Heart left ventricle (tissue), 11 donors: ENCODE data around the gene SMCO3. TPM values are rescaled to one million over a fixed set of nuclear protein-coding genes. Genes with fewer than 3 reads are reported as not detected.

ENCODE experiments used
- polyA plus RNA-seq, 2 donors: library from polyadenylated mRNA; stranded (reverse); fragments of 200-250 nt; gene quantifications; one replicate each; pipeline ENCODE4 v1.2.3, GENCODE V29; 2013
- total RNA-seq, 9 donors: library from RNA; depleted of rRNA in 2 of 9; stranded (reverse); fragments of >200 nt in 2 of 9; fragmentation: NEBNext Ultra II Directional in 3 of 9; extraction: Animal tissue kit (Norgen Biotek cat#: 25700) in 3 of 9; gene quantifications; one replicate each; pipeline versions ENCODE4 v1.1.0 to v1.2.4, GENCODE V29; 2016 to 2023
- donor health status: ischemic (EF 13 %, LVEDD 7.1; RV severe dilation, severe dysfunction).
- donor health status: healthy with polysubstance abuse.
- donor health status: DM: no; HTN: yes; CAD: no.
- donor health status: DM: no; HTN: no; CAD: no.
- donor health status: ischemic (EF 25% LVEDD 5.7; RV mildly dilated, moderate dysfunction).
- donor health status: healthy.
- donor health status: DM: yes; HTN: yes; CAD: no.
- donor health status: PGD.
- donor health status: nonischemic (EF 23%, LVEDD 6.1; RV moderate dilation, normal function).

SMCO3 gene
- total and polyA plus RNA-seq, 11 donors, result 0.07 to 0.91 (median 0.17) TPM; not detected in 5

Other genes with a start within 250 kb of the SMCO3 start
- 10 to 100 TPM; 11.9 to 49.1 (median 26.5) TPM for gene PLBD1, start 246.3 kb downstream of the SMCO3 start, total RNA-seq
- gene PLBD1, start 246.3 kb downstream of the SMCO3 start, polyA plus RNA-seq, result 10 to 100 TPM in 1 of 2 donors, 1 to 10 TPM in 1; 6.0 to 13.7 TPM
- under 1 TPM in 1 of 9 donors, not detected in 8; 0.15 TPM for gene GUCY2C, start 117.6 kb downstream of the SMCO3 start, total RNA-seq
- gene GUCY2C, start 117.6 kb downstream of the SMCO3 start, polyA plus RNA-seq, result under 1 TPM in 1 of 2 donors, not detected in 1; 0.03 TPM
- gene WBP11, start 10.7 kb downstream of the SMCO3 start, total RNA-seq, result 10 to 100 TPM; 20.2 to 62.7 (median 52.7) TPM
- gene WBP11, start 10.7 kb downstream of the SMCO3 start, polyA plus RNA-seq, result 10 to 100 TPM; 11.4 to 38.8 TPM
- 1 to 10 TPM; 2.0 to 4.6 (median 3.4) TPM for gene C12orf60, start 10.5 kb downstream of the SMCO3 start, total RNA-seq
- 1 to 10 TPM; 3.6 to 5.3 TPM for gene C12orf60, start 10.5 kb downstream of the SMCO3 start, polyA plus RNA-seq
- 1 to 10 TPM in 8 of 9 donors, under 1 TPM in 1; 0.44 to 5.9 (median 2.8) TPM for gene ART4, start 29.3 kb upstream of the SMCO3 start, total RNA-seq
- 1 to 10 TPM; 1.3 to 2.2 TPM for gene ART4, start 29.3 kb upstream of the SMCO3 start, polyA plus RNA-seq
- gene MGP, start 71.7 kb upstream of the SMCO3 start, total RNA-seq, result 100 to 1,000 TPM; 147 to 651 (median 255) TPM
- gene MGP, start 71.7 kb upstream of the SMCO3 start, polyA plus RNA-seq, result 100 to 1,000 TPM; 142 to 336 TPM
- under 1 TPM in 7 of 9 donors, not detected in 2; 0.14 to 0.93 (median 0.24) TPM for gene ERP27, start 124.4 kb upstream of the SMCO3 start, total RNA-seq
- gene ERP27, start 124.4 kb upstream of the SMCO3 start, polyA plus RNA-seq, result under 1 TPM; 0.12 to 0.15 TPM
- 100 to 1,000 TPM in 2 of 9 donors, 10 to 100 TPM in 7; 30.5 to 256 (median 53.6) TPM for gene ARHGDIB, start 147.4 kb upstream of the SMCO3 start, total RNA-seq
- gene ARHGDIB, start 147.4 kb upstream of the SMCO3 start, polyA plus RNA-seq, result 10 to 100 TPM; 65.8 to 81.5 TPM
- gene PDE6H, start 158.9 kb upstream of the SMCO3 start, total RNA-seq, result not detected
- gene PDE6H, start 158.9 kb upstream of the SMCO3 start, polyA plus RNA-seq, result not detected